HepG2 (cell line): Measurements from ENCODE around the gene TELO2. TPM values are rescaled to one million over a fixed set of nuclear protein-coding genes. Genes with fewer than 3 reads are reported as not detected.

ENCODE experiments used
- ATAC-seq: fragments of 200-7000 bp; cut with Tn5 transposase; 3 replicates; pipeline ENCODE4 v1.9.1; 2020; ENCODE audit warnings: mild to moderate bottlenecking, moderate library complexity
- BruUV-seq: library from RNA; stranded (reverse); fragments of 400-500 nt; replicated peaks from 2 replicates; lab custom pipeline; 2021; lab: Mats Ljungman, UMichigan
- CTCF ChIA-PET: fragments of 300-600 bp; formaldehyde crosslinking; extraction: SDS; loops from one replicate; lab custom pipeline; 2021; ENCODE audit warnings: low total read pairs, inconsistent platforms, low intra/inter-chr PET ratio; lab: Yijun Ruan, JAX
- POLR2A ChIA-PET: fragments of 350-600 bp; sonication (Branson Sonifier 250); formaldehyde crosslinking; loops from one replicate; lab custom pipeline; 2020; ENCODE audit warnings: antibody characterized with exemption, inconsistent platforms; lab: Yijun Ruan, JAX
- DNase-seq: peaks from one replicate; pipeline ENCODE4 v3.0.0-alpha.2; 2015; ENCODE audit warnings: low spot score
- FAIRE-seq: peaks from 3 replicates; lab custom pipeline; 2011; peaks lifted over from hg19 to GRCh38; lab: Jason Lieb, UNC
- H2AFZ ChIP-seq: one replicate; pipeline ENCODE4 v1.6.1; 2011; ENCODE audit warnings: low read length, inconsistent platforms
- H3K27ac ChIP-seq: fragments of 300-600 bp; 3 replicates; pipeline ENCODE4 v1.8.0; 2011; ENCODE audit warnings: mixed run types, mild to moderate bottlenecking, mixed read lengths, low read length, inconsistent platforms; ENCODE audit not compliant: insufficient read depth; ENCODE audit errors: extremely low read length
- H3K27me3 ChIP-seq, 2 experiments: fragments of 200-600 bp in 1 of 2; 2 replicates in 1 of 2; 3 replicates in 1 of 2; pipeline versions ENCODE4 v1.6.0 to v1.8.0; 2011; ENCODE audit warnings: low read length in 2 of 2, mild to moderate bottlenecking in 2 of 2, moderate library complexity in 2 of 2, inconsistent platforms in 1 of 2; ENCODE audit not compliant: insufficient read depth in 2 of 2, control insufficient read depth in 1 of 2
- H3K36me3 ChIP-seq, 2 experiments: fragments of 200-600 bp in 1 of 2; replicated peaks in 1 of 2; 2 replicates in 1 of 2; 3 replicates in 1 of 2; pipeline versions ENCODE4 v1.5.1 to v1.8.0; 2011; ENCODE audit warnings: low read length in 2 of 2, inconsistent platforms in 1 of 2; ENCODE audit not compliant: insufficient read depth in 2 of 2, control insufficient read depth in 1 of 2
- H3K4me1 ChIP-seq: 2 replicates; pipeline ENCODE4 v1.5.1; 2012; ENCODE audit warnings: low read length, inconsistent platforms; ENCODE audit not compliant: insufficient read depth
- H3K4me2 ChIP-seq: 2 replicates; pipeline ENCODE4 v1.6.0; 2011; ENCODE audit warnings: low read depth, low read length, inconsistent platforms
- H3K4me3 ChIP-seq, 3 experiments: fragments of 200-600 bp in 1 of 3; sonication (generic), shearing (Covaris generic) in 1 of 3; replicated peaks in 1 of 3; 2 replicates each; pipeline ENCODE4 v1.5.1; 2011 to 2016; ENCODE audit warnings: low read length in 3 of 3, inconsistent platforms in 2 of 3, low read depth in 2 of 3, mild to moderate bottlenecking in 2 of 3, control low read depth in 1 of 3, mixed read lengths in 1 of 3; ENCODE audit not compliant: insufficient read depth in 1 of 3
- H3K79me2 ChIP-seq: one replicate; pipeline ENCODE4 v1.6.1; 2011; ENCODE audit warnings: low read length, inconsistent platforms; ENCODE audit not compliant: insufficient read depth
- H3K9ac ChIP-seq: 2 replicates; pipeline ENCODE4 v1.6.0; 2011; ENCODE audit warnings: mild to moderate bottlenecking, low read depth, low read length, inconsistent platforms; ENCODE audit not compliant: insufficient read depth
- H3K9me3 ChIP-seq: 2 replicates; pipeline ENCODE4 v1.5.1; 2012; ENCODE audit warnings: mild to moderate bottlenecking, low read length
- H4K20me1 ChIP-seq: 2 replicates; pipeline ENCODE4 v1.6.0; 2011; ENCODE audit warnings: inconsistent platforms, mild to moderate bottlenecking, low read length, moderate library complexity; ENCODE audit not compliant: insufficient read depth
- RBAK ChIP-seq: sonication (generic); formaldehyde crosslinking; IDR thresholded peaks from 2 replicates; pipeline ENCODE4 v1.5.1; 2020; ENCODE audit warnings: mild to moderate bottlenecking, missing genetic modification reagents
- ZBTB40 ChIP-seq, 2 experiments: fragments of 450-650 bp in 1 of 2; sonication (generic) in 1 of 2; formaldehyde crosslinking in 1 of 2; IDR thresholded peaks; 2 replicates each; pipeline versions ENCODE4 v1.6.1 to v1.8.0; 2016 to 2022; ENCODE audit warnings: antibody characterized with exemption in 1 of 2, mild to moderate bottlenecking in 1 of 2, missing genetic modification reagents in 1 of 2
- ZFP41 ChIP-seq: sonication (generic); formaldehyde crosslinking; IDR thresholded peaks from 2 replicates; pipeline ENCODE4 v1.4.0; 2020; ENCODE audit warnings: mild to moderate bottlenecking, missing genetic modification reagents, borderline replicate concordance
- ZNF501 ChIP-seq: sonication (generic); formaldehyde crosslinking; IDR thresholded peaks from 2 replicates; pipeline ENCODE4 v1.5.1; 2020; ENCODE audit warnings: mild to moderate bottlenecking, moderate library complexity, missing genetic modification reagents
- ZNF547 ChIP-seq: sonication (generic); formaldehyde crosslinking; IDR thresholded peaks from 2 replicates; pipeline ENCODE4 v1.5.1; 2020; ENCODE audit warnings: mild to moderate bottlenecking, missing genetic modification reagents
- ZNF615 ChIP-seq: sonication (generic); formaldehyde crosslinking; IDR thresholded peaks from 2 replicates; pipeline ENCODE4 v1.5.0; 2020; ENCODE audit warnings: mild to moderate bottlenecking, missing genetic modification reagents, borderline replicate concordance
- ZNF737 ChIP-seq: sonication (generic); formaldehyde crosslinking; IDR thresholded peaks from 2 replicates; pipeline ENCODE4 v1.5.0; 2020; ENCODE audit warnings: missing genetic modification reagents, mild to moderate bottlenecking, borderline replicate concordance
- WGBS: methylation state at CpG from one replicate; pipeline ENCODE4 v1.1.6; 2017; ENCODE audit warnings: low lambda C conversion rate; 5-methylcytosine and 5-hydroxymethylcytosine counted together
- in situ Hi-C: cut with HindIII; loops from 2 replicates; pipeline ENCODE4 v1.10.0; 2017; ENCODE audit warnings: low pct_unique_long_range_greater_than_20kb; ENCODE audit not compliant: extremely low pct_ligation_motif_present
- intact Hi-C: fragments of 100-400 bp; cut with micrococcal nuclease; formaldehyde crosslinking; loops from one replicate; pipeline ENCODE4 v1.10.0; 2022; ENCODE audit not compliant: unreplicated experiment
- polyA plus RNA-seq, 8 experiments: library from polyadenylated mRNA; depleted of rRNA in 3 of 8; stranded (reverse) in 7 of 8; unstranded in 1 of 8; fragments of >200 nt; fragmentation: Illumina TruSeq in 4 of 8; extraction: Trizol in 4 of 8; gene quantifications; 2 replicates each; pipeline versions ENCODE4 v1.2.1 to v1.2.3, GENCODE V29; 2011 to 2016; ENCODE audit warnings: low read depth in 4 of 8, missing spikeins in 1 of 8, mixed read lengths in 1 of 8; ENCODE audit not compliant: insufficient read depth in 1 of 8
- total RNA-seq, 5 experiments: library from RNA; depleted of rRNA; stranded (reverse); fragments of >200 nt; fragmentation: Illumina TruSeq; extraction: Trizol; gene quantifications; 2 replicates each; pipeline ENCODE4 v1.2.3, GENCODE V29; 2016; ENCODE audit warnings: low read depth in 1 of 5
- TF ChIP-seq, protein P1 (sequence below): sonication (generic); formaldehyde crosslinking; conservative IDR thresholded peaks from 2 replicates; pipeline ENCODE4 v1.8.0; 2022; ENCODE audit warnings: low read depth, missing genetic modification reagents

TELO2 gene
- total and polyA plus RNA-seq, 2 of the 13 experiments (the other 11 are each of a cell fraction or from before 2014, with no cell fraction given) = 10.1 to 17.9 TPM

DNA sequence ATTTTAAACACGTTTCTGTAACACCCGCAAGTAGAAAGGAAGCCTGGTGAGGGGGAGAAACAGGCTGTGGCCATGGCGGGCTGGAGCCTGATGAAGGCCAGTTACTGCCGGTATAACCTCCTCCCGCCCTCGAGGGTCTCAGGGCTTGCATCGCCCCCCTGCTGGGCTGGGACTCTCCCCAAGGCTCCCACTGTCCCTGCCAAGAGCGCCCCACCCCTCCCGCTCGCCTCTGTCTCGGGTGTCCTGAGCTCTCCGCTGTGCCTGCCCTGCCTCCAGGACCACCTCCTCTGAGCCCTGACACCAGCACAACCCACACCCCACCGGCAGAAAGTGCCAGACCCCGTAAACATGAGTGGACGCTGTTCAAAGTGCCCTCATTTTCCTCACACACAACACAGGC is 59.0 kb downstream of the TELO2 start:
- no peak overlapping the region for H3K9ac ChIP-seq
- no TSS peak for BruUV-seq
- H3K9me3 ChIP-seq = no peaks in the 10 kb centered on the region
- intact Hi-C loops (no loop called here), in situ Hi-C loops (no loop called here)
- no peaks in the 10 kb centered on the region for H3K27me3 ChIP-seq
- POLR2A ChIA-PET = no interaction called here
- DNase-seq (no peak), ATAC-seq (no peak), FAIRE-seq (no peak)
- H3K36me3 ChIP-seq = peaks cover 1 to 19% of the 10 kb centered on the region in 2 experiments; a peak in 3 of 5 replicates
- peaks cover 12% of the 10 kb centered on the region for H3K4me1 ChIP-seq
- H3K79me2 ChIP-seq = no peaks in the 10 kb centered on the region
- TF ChIP-seq RBAK (CRISPR knock-in tag) = no peak
- TF ChIP-seq, protein P1, sequence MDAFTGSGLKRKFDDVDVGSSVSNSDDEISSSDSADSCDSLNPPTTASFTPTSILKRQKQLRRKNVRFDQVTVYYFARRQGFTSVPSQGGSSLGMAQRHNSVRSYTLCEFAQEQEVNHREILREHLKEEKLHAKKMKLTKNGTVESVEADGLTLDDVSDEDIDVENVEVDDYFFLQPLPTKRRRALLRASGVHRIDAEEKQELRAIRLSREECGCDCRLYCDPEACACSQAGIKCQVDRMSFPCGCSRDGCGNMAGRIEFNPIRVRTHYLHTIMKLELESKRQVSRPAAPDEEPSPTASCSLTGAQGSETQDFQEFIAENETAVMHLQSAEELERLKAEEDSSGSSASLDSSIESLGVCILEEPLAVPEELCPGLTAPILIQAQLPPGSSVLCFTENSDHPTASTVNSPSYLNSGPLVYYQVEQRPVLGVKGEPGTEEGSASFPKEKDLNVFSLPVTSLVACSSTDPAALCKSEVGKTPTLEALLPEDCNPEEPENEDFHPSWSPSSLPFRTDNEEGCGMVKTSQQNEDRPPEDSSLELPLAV (CRISPR knock-in tag) = no peak
- TF ChIP-seq ZNF547 (CRISPR knock-in tag) = no peak
- TF ChIP-seq ZBTB40 (IDR thresholded peaks at IDR 0.05) = no peak
- no peak for TF ChIP-seq ZBTB40 (CRISPR knock-in tag; IDR thresholded peaks at IDR 0.05)
- TF ChIP-seq ZFP41 = no peak
- no peak for TF ChIP-seq ZNF501 (CRISPR knock-in tag)
- no peak for TF ChIP-seq ZNF737 (CRISPR knock-in tag)
- no peak for TF ChIP-seq ZNF615 (CRISPR knock-in tag)
- H3K4me3 ChIP-seq = no peak overlapping the region
- no peak overlapping the region for H3K4me2 ChIP-seq
- no peak overlapping the region for H2AFZ ChIP-seq
- WGBS = 90% methylated on average over 14 of the region's 15 CpGs
- CTCF ChIA-PET = no interaction called here
- no peak overlapping the region for H3K27ac ChIP-seq
- no peaks in the 10 kb centered on the region for H4K20me1 ChIP-seq
